Mucosa of descending colon (tissue), 3 donors: ENCODE measurements around the gene KRT73. TPM values are rescaled to one million over a fixed set of nuclear protein-coding genes. Genes with fewer than 3 reads are reported as not detected.

Experiments
- ATAC-seq: fragments of 200-7000 bp; cut with Tn5 transposase; one replicate; pipeline ENCODE4 v1.9.1; 2020; ENCODE audit warnings: mild to moderate bottlenecking, moderate library complexity
- DNase-seq, 3 donors: peaks; one replicate each; pipeline ENCODE4 v3.0.0-alpha.2; 2020
- H3K36me3 ChIP-seq: fragments of 200-600 bp; one replicate; pipeline ENCODE4 v1.8.0; 2021; ENCODE audit warnings: low read depth, mild to moderate bottlenecking
- H3K4me1 ChIP-seq: fragments of 200-600 bp; one replicate; pipeline ENCODE4 v1.8.0; 2021; ENCODE audit warnings: low read depth, mild to moderate bottlenecking
- H3K4me3 ChIP-seq: fragments of 200-600 bp; one replicate; pipeline ENCODE4 v1.8.0; 2021; ENCODE audit warnings: mild to moderate bottlenecking
- H3K9me3 ChIP-seq: fragments of 200-600 bp; one replicate; pipeline ENCODE4 v1.8.0; 2021; ENCODE audit warnings: mild to moderate bottlenecking
- intact Hi-C, 2 donors: fragments of 100-400 bp; cut with DNase I in 1 of 2; cut with micrococcal nuclease in 1 of 2; formaldehyde crosslinking; loops; one replicate each; pipeline versions ENCODE4 v1.11.0 to v1.11.1; 2022; cut with DNase I, micrococcal nuclease
- total RNA-seq, 3 donors: library from RNA; stranded (reverse); fragmentation: NEBNext Ultra II Directional in 2 of 3; extraction: Animal tissue kit (Norgen Biotek cat#: 25700) in 2 of 3; gene quantifications; one replicate each; pipeline versions ENCODE4 v1.2.1 to v1.2.4, GENCODE V29; 2021 to 2023
- TF ChIP-seq, protein P1 (sequence below): fragments of 200-600 bp; IDR thresholded peaks from one replicate; pipeline ENCODE4 v1.8.0; 2022; ENCODE audit warnings: antibody characterized with exemption, mild to moderate bottlenecking
- donor health status: DM: no; HTN: no; CAD: no; lungs with moderate emphysema.
- donor health status: DM: no; HTN: no; CAD: no.
- donor health status: DM: no; HTN: yes; CAD: no.

The KRT73 gene
- total RNA-seq, 3 donors from 2014 or later: not detected

DNA sequence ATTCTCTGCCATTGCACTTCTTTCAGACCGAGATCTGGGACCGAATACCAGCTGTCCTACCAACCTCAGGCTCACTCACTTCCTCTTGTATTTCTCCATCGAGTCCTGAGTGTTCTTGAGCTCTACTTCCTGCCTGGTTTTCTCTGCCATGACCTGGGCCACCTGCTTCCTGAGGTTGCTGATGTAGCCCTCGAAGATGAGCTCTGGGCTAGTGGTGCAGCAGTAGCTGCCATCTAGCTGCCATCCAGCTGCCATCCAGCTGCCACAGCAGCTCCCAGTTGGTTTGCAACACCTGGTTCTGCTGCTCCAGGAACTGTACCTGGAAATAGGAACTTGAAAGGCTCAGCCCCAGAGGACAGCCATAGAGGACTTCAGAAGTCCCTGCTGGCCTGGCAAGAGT is 15.0 kb upstream of the KRT73 start:
- no peak overlapping the region for H3K4me3 ChIP-seq
- ATAC-seq: no peak
- H3K9me3 ChIP-seq: no peaks in the 10 kb centered on the region
- no peak for DNase-seq
- H3K4me1 ChIP-seq: no peaks in the 10 kb centered on the region
- no peaks in the 10 kb centered on the region for H3K36me3 ChIP-seq
- intact Hi-C loops: no loop called here
- TF ChIP-seq, protein P1, sequence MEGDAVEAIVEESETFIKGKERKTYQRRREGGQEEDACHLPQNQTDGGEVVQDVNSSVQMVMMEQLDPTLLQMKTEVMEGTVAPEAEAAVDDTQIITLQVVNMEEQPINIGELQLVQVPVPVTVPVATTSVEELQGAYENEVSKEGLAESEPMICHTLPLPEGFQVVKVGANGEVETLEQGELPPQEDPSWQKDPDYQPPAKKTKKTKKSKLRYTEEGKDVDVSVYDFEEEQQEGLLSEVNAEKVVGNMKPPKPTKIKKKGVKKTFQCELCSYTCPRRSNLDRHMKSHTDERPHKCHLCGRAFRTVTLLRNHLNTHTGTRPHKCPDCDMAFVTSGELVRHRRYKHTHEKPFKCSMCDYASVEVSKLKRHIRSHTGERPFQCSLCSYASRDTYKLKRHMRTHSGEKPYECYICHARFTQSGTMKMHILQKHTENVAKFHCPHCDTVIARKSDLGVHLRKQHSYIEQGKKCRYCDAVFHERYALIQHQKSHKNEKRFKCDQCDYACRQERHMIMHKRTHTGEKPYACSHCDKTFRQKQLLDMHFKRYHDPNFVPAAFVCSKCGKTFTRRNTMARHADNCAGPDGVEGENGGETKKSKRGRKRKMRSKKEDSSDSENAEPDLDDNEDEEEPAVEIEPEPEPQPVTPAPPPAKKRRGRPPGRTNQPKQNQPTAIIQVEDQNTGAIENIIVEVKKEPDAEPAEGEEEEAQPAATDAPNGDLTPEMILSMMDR: no peak

DNA sequence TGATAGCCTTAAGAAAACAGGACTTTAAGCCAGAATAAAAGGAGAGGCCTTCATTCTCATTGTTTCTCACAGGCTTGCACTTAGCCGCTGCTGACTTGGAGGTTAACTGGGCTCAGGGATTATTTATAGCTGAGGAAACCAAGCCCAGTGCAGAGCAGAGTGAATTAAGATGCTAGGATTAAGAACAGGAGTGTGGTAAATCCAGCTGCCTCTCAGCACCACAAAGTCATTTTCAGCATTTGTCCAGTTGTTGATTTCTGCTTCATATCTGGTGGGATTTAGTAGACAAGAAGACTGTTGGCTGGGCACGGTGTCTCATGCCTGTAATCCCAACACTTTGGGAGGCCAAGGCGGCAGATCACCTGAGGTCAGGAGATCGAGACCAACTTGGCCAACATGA is 14.3 kb upstream of the KRT73 start:
- Histone ChIP-seq H3K9me3 (no peaks in the 10 kb centered on the region), H3K4me3 (no peak overlapping the region), H3K4me1 (no peaks in the 10 kb centered on the region), H3K36me3 (no peaks in the 10 kb centered on the region)
- no peak for ATAC-seq
- intact Hi-C loops: no loop called here
- TF ChIP-seq, protein P1: no peak
- DNase-seq: no peak

DNA sequence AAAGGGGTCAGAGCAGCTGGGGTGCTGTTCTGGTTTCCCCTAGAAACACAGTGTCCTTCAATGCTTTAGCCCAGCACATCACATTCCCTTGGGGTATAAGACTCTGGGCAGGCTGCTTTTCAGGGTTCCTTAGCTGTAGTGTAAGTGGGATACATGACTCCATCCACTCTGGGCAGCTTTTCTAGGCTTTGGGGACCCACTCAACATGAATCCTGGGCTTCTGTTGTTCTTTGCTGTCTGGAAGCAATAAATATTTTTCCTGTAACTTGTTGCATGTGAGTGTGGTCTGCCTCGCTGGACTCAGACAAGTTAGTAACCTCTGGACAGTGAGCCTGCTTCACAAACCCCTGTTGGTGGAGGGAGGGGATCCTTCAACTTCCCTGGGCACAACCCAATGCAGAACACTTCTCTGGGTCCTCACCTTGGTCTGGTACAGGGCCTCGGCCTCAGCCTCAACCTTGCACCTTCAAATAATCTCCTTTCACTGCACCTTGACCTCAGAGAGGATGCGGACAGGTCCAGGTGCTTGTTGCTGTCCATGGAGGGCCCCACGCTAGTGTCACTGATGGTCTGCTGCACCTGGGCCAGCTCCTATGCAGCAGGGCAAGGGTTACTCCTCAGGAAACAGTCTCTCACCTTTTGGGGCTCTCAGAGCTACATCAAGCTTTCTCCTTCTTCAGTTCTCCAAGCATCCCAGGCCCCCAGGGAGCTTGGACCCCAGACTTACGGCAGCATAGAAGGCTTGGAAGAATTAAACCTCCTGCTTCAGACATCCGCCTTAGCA is 13.5 kb upstream of the KRT73 start:
- Histone ChIP-seq H3K9me3 (no peaks in the 10 kb centered on the region), H3K4me1 (no peaks in the 10 kb centered on the region), H3K36me3 (no peaks in the 10 kb centered on the region), H3K4me3 (no peak overlapping the region)
- TF ChIP-seq, protein P1: no peak
- no peak for ATAC-seq
- DNase-seq: no peak
- intact Hi-C loops: no loop called here

DNA sequence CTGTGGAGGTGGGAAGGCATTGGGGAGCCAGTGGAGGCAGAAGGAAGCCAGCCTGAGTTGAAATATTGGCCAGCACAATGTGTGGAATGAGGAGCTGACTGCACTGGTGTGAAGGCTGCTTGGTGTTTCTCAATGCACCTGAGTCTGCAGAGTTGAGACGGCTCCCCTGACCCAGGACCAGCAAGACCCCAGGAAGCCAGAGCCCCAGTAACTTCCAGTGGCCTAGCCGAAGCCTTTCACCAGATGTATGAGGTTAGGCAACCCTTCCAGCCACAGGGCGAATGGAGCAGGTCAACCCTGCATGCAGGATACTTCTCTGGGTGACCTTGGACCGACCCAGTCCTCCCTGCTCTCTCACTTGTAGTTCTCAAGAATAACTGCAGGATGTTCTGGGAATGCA is 12.9 kb upstream of the KRT73 start:
- no peaks in the 10 kb centered on the region for H3K9me3 ChIP-seq
- intact Hi-C loops: no loop called here
- no peak overlapping the region for H3K4me3 ChIP-seq
- TF ChIP-seq, protein P1: no peak
- no peaks in the 10 kb centered on the region for H3K4me1 ChIP-seq
- ATAC-seq: no peak
- no peaks in the 10 kb centered on the region for H3K36me3 ChIP-seq
- DNase-seq: no peak

DNA sequence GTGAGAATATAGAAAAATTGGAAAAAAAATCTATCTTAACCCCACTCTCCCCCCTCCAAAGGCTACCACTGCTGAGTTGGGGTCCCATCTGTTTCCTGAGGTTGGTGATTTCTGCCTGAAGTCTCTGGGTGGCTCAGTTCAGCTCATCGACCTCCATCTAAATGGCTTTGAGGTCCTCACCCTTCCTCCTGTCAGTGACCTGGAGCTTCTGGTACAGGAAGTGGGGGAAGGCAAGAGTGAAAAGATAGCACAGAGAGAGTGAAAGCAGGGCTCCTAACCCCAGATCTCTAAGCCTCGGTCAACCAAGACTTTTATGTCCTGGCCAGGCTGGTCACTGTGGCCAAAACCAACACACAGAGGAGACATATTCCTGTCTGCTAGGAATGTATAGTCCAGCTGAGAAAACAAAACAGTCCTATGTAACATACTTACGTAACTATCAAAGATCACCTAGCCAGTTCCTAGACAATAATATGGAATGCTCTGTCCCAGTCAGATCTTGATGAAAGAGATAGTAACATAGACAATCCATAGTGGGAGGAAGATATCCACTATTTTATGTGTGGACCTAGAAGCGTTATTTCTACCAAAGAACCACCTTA is 12.3 kb upstream of the KRT73 start:
- ATAC-seq (no peak), DNase-seq (no peak)
- Histone ChIP-seq H3K4me3 (no peak overlapping the region), H3K36me3 (no peaks in the 10 kb centered on the region), H3K4me1 (no peaks in the 10 kb centered on the region), H3K9me3 (no peaks in the 10 kb centered on the region)
- TF ChIP-seq, protein P1: no peak
- intact Hi-C loops: no loop called here
